ENCODE results near the gene TIA1. TPM values are rescaled to one million over a fixed set of nuclear protein-coding genes. Genes with fewer than 3 reads are reported as not detected.
"Not testable (repeated sequence)": the region's sequence is repeated elsewhere in the genome, so short reads cannot be mapped to it uniquely, and the experiment has no call there.

The TIA1 gene
- total RNA-seq = 176 and 179 TPM in 2 replicates
- long read RNA-seq, full-length matches to known transcripts = 192 of 324 reads
- long read RNA-seq, partial matches to known transcripts = 16 of 324 reads
- long read RNA-seq, other reads (novel, unspliced or antisense) = 116 of 324 reads

- Mint-ChIP-seq H3K4me3 (ENCODE audit: unreplicated experiment) (peak within 1 kb of the TSS; percentile 90), H3K27ac (ENCODE audit: unreplicated experiment) (peak within 1 kb of the TSS; percentile 100), H3K9me3 (ENCODE audit: unreplicated experiment) (no peaks in the 10 kb centered on the region), H3K4me1 (ENCODE audit: unreplicated experiment) (peaks cover 34% of the 10 kb centered on the region), H3K36me3 (ENCODE audit: unreplicated experiment) (no peaks in the 10 kb centered on the region), H3K27me3 (ENCODE audit: unreplicated experiment) (no peaks in the 10 kb centered on the region)
- peak; percentile 99 for DNase-seq (ENCODE audit: extremely low spot score, unreplicated experiment)
- TF ChIP-seq CTCF (IDR thresholded peaks at IDR 0.05) = no peak
Observed at GRCh38 chr2:70248181-70248847, at the start of gene TIA1. TIA1 (minus strand) TSS chr2:70248628; CDS start chr2:70248430, 198 bp downstream.

- Mint-ChIP-seq H3K36me3 (ENCODE audit: unreplicated experiment) (peaks cover 16% of the 10 kb centered on the region), H3K4me1 (ENCODE audit: unreplicated experiment) (peaks cover 13% of the 10 kb centered on the region)
- not testable (repeated sequence) for H3K4me3 Mint-ChIP-seq (ENCODE audit: unreplicated experiment); DNase-seq (ENCODE audit: extremely low spot score, unreplicated experiment); H3K27me3 Mint-ChIP-seq (ENCODE audit: unreplicated experiment); H3K27ac Mint-ChIP-seq (ENCODE audit: unreplicated experiment); H3K9me3 Mint-ChIP-seq (ENCODE audit: unreplicated experiment)
Observed at GRCh38 chr2:70297828-70298227, 49.4 kb upstream of the TIA1 start.

- TF ChIP-seq CTCF (IDR thresholded peaks at IDR 0.05) = no peak
Observed at GRCh38 chr2:70283500-70284191, 35.2 kb upstream of the TIA1 start.

GRCh38 chr2:70282439-70282838, 34.0 kb upstream of the TIA1 start:
- Mint-ChIP-seq H3K4me3 (ENCODE audit: unreplicated experiment) (no peak overlapping the region), H3K36me3 (ENCODE audit: unreplicated experiment) (peaks cover 42% of the 10 kb centered on the region), H3K4me1 (ENCODE audit: unreplicated experiment) (no peaks in the 10 kb centered on the region), H3K27ac (ENCODE audit: unreplicated experiment) (no peak overlapping the region), H3K9me3 (ENCODE audit: unreplicated experiment) (no peaks in the 10 kb centered on the region), H3K27me3 (ENCODE audit: unreplicated experiment) (no peaks in the 10 kb centered on the region)
- TF ChIP-seq CTCF (IDR thresholded peaks at IDR 0.05) = no peak
- DNase-seq (ENCODE audit: extremely low spot score, unreplicated experiment) = no peak

More at GRCh38 chr2:70283500-70284191, 35.2 kb upstream of the TIA1 start:
- peak; percentile 42 for DNase-seq (ENCODE audit: extremely low spot score, unreplicated experiment)
- no peaks in the 10 kb centered on the region for H3K27me3 Mint-ChIP-seq (ENCODE audit: unreplicated experiment)
- H3K27ac Mint-ChIP-seq (ENCODE audit: unreplicated experiment) = no peak overlapping the region
- peaks cover 45% of the 10 kb centered on the region for H3K36me3 Mint-ChIP-seq (ENCODE audit: unreplicated experiment)
- H3K4me1 Mint-ChIP-seq (ENCODE audit: unreplicated experiment) = no peaks in the 10 kb centered on the region
- no peaks in the 10 kb centered on the region for H3K9me3 Mint-ChIP-seq (ENCODE audit: unreplicated experiment)
- no peak overlapping the region for H3K4me3 Mint-ChIP-seq (ENCODE audit: unreplicated experiment)

GRCh38 chr2:70280242-70280798, 31.9 kb upstream of the TIA1 start:
- H3K4me1 Mint-ChIP-seq (ENCODE audit: unreplicated experiment) = no peaks in the 10 kb centered on the region
- no peak overlapping the region for H3K27ac Mint-ChIP-seq (ENCODE audit: unreplicated experiment)
- H3K27me3 Mint-ChIP-seq (ENCODE audit: unreplicated experiment) = no peaks in the 10 kb centered on the region
- TF ChIP-seq CTCF (IDR thresholded peaks at IDR 0.05) = no peak
- no peaks in the 10 kb centered on the region for H3K9me3 Mint-ChIP-seq (ENCODE audit: unreplicated experiment)
- H3K36me3 Mint-ChIP-seq (ENCODE audit: unreplicated experiment) = peaks cover 39% of the 10 kb centered on the region
- H3K4me3 Mint-ChIP-seq (ENCODE audit: unreplicated experiment) = no peak overlapping the region
- no peak for DNase-seq (ENCODE audit: extremely low spot score, unreplicated experiment)

All from osteocyte (in vitro differentiated cells).